Measurements from ENCODE around the gene TP53BP2.
"Not testable (repeated sequence)": the region's sequence is repeated elsewhere in the genome, so short reads cannot be mapped to it uniquely, and the experiment has no call there.

TP53BP2 gene

DNA sequence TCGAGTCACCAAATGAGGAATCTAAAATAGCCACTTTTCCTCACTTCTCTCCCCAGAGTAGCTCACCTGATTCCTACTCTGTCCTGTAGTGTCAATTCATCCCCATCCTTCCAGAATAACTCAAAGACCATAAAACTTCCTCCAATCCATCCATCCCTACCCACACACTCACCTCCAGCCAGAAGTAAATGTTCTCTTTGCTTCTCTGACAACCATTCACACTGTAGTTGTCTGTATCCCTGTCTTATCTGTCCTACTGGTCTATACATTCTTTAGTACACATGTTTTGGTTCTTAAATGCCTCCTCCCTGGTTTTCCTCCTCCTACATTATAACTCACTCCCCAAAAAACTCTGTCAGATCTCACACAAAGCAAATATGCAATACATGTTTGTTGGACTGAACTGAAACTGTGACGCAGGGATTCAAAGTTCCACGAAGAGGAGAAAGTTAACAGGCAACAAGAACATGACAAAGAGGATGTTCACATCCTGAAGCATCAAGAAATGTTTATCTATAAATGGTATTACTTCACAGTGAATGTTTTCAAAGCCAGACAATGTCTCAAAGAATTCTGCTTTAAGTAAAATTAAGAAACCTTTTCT lies 11.0 kb downstream of the TP53BP2 start:
- intact Hi-C loops (cut with DNase I), result no loop called here

DNA sequence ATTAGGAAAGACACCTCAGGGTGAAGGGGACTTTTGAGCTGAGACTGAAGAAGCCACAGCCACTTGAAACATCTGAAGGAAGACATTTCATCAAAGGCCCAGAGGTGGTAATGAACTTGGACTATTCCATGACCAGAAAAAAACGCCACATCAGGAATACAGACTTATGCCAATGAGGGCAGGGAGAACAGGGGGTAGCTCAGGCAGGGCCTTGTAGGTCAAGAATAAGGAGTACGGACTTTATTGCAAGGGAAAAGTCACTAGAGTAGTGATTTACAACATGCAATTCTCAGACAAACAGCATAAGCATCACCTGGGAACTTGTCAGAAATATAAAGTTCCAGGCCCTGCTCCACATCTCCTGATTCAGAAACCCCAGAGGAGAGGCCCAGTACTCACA lies 11.8 kb downstream of the TP53BP2 start:
- no peak for DNase-seq
- intact Hi-C loops (cut with DNase I), result no loop called here

More for the DNA sequence above, 11.0 kb downstream of the TP53BP2 start:
- no peak for DNase-seq

DNA sequence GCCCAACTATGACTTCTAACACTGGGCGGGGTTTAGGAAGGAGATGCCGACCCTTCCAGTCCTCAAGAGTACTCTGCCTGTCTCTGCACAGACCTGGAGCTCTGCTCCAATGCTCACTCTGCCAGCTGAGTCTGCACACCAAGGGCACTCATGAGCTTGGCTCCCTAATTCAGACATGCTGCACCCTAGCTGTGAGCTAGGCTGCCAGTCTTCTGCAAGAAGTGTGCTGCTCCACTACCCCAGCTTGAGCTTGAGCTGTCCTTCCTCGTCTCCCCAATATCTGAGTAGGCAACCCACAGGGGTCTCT lies 13.2 kb downstream of the TP53BP2 start:
- peak in 2 of 10 donors; percentile 25 to 46 for DNase-seq
- intact Hi-C loops (cut with DNase I), result no loop called here

DNA sequence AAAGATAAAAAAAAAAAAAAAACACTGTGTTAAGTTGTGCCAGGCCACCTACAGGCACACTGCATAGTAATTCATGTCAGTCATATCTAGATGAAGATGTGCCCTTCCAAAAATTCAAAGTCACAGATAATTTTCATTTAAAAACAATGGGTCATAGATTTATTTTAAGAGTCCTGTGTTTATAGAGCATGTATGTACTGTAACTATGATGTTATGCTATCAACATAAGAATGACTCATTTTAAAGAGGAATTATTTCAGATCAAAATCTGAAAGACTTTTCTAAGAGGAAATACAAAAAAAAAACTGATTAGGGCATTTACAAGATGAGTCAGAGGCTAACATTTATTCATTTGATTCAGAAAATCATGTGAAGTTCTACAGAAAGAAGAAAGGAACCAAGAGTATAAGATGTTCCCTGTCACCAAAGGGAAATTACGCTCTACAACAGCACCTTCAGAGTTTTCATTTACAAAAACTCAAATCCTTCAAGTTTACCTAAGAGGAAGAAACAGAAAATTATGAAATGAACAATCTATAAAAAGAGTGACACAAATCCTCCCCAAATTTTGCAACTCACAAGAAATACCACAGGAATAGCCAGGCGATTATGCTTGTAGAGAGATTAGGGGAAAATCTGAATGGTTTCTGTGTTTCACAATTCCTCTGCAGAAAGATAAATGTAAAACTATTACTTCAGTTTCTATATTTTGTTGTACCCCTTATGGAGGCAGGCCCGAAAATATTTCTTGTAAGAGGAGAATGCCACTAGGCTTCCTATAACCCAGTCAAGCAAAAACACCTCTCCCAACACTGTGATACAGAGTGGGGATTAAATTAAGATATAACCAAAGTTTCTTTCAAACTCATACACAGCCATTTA lies 13.8 kb downstream of the TP53BP2 start:
- intact Hi-C loops (cut with DNase I), result no loop called here
- no peak for DNase-seq

DNA sequence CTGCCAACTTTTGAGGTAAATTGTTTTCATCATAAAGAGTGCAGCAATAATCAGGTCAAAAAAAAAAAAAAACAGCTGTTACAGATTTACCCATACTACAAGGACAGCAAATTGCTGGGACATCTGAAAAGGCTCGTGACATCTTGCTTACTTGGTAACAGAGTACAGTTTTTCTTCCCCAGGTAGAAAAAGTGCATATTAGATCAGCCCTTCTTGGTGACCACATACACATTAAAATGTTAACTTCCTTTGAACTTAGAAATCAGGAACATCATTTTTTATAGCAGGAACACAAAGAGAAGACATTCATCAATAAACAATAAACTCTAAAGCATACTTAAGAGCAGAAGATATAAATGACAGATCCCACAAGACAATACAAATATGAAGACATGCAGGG lies 16.1 kb downstream of the TP53BP2 start:
- intact Hi-C loops (cut with DNase I), result no loop called here
- no peak for DNase-seq

DNA sequence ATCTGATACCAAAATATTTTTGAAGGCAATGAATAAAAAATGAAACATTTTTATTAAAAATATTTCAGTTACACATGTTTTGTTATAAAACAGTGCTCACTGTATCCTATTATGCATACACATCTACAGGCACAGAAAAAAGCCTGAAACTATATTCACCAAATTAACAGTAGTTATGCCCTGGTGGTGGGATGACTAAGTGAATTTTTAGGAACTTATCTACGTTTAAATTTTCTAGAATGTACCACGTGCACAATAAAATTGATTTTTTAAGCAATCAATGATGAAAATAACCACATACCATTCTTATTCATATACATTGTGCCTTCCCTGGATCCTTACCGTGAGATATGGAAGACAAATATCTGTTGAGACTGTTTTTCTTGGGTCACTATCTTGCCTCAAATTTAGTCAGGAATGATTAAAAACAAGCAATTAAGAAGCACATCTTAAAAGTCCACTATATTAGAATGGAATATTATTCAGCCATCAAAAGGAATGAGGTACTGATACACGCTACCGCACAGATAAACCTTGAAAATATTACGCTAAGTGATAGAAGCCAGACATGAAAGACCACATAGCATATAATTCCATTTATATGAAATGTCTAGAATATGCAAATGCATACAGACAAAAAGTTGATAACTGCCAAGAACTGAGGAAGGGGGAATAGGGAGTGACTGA lies 17.4 kb downstream of the TP53BP2 start:
- intact Hi-C loops (cut with DNase I), result no loop called here
- DNase-seq, result no peak

DNA sequence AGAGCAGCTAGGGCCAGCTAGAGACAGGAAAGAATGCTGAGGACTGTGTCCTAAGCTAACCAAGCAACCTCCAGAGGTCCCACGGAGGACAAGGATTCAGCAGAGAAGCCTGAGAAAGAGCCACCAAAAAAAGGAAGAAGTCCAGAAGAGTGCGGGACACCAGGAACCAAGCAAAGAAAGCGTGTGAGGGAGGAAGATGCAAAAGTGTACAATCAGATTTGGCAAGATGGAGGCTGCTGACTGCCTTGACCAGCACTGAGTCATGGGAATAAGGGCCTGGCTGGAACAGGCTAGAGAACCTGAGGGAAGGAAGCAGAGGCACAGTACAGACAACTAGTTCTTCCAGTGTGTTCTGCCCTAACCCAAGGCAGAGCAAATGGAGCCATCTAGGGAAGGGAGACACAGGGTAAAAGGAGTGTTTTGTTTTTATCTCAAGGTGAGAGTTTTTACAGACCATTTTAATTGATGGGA lies 18.5 kb downstream of the TP53BP2 start:
- DNase-seq, result no peak
- intact Hi-C loops (cut with DNase I), result no loop called here

DNA sequence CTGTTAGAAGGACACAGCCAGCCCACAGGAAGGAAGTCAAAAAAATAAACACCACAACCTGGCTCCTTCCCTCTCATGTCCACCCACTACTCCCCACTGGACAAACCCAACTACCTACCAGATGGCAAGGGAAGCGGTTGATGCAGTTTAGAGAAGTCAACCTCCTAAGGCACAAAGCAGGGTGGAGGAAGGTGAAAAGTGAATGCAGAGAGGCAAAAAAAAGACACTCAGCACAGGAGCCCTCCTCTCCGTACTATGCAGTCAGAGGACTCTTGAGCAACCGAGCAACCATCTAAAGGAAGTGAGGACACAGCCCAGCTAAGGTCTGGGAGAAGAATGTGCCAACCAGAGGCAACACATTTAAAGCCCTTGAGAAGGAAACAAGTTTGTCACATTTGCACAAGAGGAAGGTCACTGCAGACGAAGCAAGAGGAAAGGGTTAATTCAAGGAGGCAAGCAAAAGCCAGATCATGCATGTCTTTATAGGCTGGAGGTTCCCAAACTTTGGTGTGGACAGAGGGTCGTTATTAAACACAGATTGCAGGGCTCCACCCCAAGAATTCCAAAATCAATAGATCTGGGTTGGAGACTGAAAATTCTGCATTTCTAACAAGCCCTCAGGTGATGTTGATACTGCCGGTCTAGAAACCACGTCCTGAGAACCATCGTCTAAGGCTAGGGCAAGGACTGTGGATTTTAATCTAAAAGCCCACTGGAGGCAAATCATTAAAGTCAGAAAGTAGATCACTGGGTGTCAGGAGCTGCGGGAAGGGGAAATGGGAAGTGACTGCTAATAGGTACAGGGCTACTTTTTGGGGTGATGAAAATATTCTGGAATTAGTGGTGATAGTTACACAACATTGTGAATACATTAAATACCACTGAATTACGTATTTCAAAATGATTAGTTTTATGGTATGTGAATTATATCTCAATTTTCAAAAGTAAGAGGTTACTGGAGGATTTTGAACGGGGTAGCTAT lies 19.7 kb downstream of the TP53BP2 start:
- DNase-seq, result no peak
- intact Hi-C loops (cut with DNase I), result no loop called here

DNA sequence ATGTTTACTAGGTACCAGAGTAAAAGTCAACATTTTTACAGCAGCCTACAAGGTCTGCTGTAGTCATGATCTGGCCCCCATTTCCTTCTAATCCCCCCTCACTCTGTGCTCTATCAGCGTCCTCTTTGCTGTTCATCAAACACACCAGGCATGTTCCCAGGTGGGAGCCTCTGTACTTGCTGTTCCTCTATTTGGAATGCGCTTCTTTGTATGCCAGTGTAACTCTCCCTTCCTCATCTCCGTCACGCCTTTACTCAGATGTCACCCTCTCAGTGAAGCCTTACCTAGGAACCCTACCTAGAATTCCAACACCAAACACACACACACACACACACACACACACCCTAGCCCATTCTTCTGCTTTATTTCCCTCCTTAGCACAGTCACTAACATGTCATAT lies 21.0 kb downstream of the TP53BP2 start:
- intact Hi-C loops (cut with DNase I), result no loop called here
- no peak for DNase-seq

DNA sequence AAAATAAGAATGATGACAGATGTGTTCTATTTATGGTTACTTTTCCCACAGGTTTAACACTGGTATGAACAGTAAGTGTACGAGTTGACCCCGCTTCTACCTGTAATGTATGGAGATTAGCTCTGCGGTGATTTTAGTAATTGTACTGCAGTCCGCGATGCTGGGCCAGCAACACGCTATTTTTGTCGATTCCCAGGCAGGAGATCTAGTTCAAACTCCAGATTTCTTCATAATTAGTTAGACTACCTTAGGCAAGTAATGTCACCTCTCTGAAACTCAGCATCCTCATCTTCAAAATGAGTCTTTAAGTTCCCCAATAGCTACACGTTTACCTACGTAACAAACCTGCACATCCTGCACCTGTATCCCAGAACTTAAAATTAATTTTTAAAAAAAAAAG lies 21.5 kb downstream of the TP53BP2 start:
- intact Hi-C loops (cut with DNase I), result no loop called here
- DNase-seq, result no peak

DNA sequence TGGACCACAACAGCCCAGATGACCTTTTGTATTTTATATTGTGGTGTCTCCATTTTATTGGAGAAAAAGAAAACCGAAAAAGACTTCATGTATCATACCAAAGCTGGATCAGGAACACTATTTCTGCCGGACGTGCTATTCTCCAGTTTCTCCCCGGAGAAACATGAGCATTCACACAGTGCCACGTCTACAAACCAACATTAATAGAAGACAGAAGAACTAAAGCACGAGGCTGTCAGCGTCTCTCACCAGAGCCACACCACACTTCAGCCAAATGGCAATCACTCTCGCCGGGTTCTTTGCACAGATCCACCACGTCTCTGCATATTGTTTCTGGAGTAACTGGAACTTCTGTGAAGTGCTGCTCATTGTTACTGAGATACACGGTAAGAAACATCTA lies 24.8 kb downstream of the TP53BP2 start:
- no peak for DNase-seq
- intact Hi-C loops (cut with DNase I), result no loop called here

DNA sequence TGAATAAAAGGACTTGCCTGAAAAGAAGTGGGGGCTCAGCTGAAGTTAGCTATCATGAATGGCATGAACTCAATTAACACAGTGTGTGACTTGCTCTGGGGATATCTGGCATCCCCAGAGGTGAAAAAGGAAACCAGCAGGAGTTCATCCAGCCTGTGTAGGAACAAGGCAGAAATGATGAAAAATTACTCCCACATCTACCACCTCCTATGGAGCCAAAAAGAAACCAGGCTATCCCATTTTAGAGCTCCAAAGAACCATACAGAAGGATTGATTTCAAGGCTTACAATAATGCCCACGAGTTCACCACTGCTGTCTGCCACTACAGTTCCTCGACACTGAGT lies 25.3 kb downstream of the TP53BP2 start:
- intact Hi-C loops (cut with DNase I), result no loop called here
- no peak for DNase-seq

DNA sequence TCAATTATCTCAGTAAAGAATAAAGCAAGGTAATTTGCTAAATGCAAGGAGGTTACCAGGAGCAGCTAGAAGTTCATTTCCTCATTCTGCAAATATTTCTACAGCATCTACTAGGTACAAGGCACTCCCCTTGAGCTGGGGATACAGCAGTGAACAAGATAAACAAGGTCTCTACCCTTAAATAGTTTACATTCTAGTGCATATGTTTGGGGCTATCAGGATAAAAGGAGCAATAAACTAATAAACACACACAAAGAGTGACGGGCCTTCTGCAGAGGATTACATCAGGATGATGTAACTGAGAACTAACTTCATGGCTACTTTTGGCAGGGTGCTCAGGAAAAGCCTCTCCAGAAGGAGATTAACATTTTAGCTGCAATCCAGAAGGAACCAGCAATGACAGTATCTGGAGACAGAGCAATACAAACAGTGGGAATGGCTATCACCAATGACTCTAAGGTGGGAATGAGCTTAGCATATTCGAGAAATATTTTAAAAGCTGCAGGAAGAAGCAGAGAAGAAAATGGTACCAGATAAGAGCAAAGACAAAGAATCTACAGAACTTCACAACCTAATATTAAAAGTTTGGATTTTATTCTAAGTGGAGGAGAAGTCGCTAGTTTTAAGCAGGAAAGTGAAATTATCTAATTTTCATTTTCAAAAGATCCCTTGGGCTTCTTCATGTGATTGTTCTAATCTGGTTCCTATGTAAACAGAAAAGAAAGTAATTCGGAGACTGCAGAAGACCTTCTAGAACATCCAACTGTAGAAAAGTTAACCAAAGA lies 25.8 kb downstream of the TP53BP2 start:
- intact Hi-C loops (cut with DNase I), result no loop called here
- DNase-seq, result no peak

DNA sequence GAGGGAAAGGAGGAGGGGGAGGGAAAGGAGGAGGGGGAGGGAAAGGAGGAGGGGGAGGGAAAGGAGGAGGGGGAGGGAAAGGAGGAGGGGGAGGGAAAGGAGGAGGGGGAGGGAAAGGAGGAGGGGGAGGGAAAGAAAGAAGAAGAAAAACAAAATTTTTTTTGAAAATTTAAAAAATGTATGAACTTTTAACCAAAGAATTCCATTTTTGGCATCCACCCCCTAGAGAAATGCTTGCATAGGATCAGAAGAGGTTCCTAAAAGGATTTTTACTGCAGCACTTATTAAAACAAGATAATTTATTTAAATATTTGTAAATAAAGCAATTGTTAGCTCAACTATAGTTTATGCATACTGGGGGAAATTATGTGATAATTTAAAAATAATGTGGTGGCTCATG lies 28.5 kb downstream of the TP53BP2 start:
- intact Hi-C loops (cut with DNase I); DNase-seq: not testable (repeated sequence)

DNA sequence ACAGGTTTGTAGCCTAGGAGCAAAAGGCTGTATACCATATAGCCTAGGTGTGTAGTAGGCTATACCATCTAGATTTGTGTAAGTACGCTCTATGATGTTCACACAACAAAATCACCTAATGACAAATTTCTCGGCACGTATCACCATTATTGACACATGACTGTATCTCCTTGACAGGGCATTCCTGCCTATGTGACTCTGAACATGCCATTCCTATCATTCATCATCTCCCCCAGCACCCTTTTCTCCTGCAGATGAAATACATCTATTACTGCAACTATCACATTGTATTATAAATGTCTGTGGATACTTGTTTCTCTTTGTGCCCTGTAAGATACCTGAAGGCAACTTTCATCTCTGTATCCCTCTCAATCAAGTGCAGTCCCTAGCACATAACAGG lies 29.9 kb downstream of the TP53BP2 start:
- intact Hi-C loops (cut with DNase I), result no loop called here

DNA sequence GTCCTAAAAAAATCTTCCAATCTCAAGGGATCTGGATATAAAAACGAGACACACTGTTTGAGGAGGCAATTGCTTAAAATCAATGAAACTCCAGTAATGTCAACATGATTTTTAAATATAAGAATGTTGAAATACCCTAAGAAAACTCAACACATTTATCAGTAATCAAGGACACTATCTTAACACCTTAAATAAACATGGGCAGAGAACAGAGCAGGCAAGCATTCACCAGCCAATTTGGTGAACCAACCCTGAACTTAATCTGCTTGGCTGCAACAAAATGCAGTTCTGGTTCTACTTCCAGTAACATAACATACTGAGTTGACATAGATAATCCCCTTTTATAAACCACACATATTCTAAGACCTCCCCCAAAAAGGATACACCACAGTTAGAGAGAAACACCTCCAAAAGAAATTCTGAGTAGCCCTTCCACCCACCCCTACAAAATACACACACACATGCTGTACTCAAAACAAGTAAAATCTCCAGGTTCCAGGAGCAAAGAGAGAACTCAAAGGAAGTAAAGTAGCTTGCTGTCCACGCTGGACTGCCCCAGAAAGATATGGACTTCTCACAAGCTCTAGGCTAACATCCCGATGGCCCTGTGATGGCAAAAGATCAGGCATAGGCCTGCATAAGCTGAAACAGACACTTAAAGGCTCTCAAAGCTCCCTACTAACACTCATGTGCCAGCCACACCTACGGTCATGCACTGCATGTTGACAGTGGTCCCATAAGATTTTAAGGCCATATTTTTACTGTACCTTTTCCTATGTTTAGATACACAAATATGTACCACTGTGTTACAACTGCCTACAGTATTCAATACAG lies 30.5 kb downstream of the TP53BP2 start:
- intact Hi-C loops (cut with DNase I), result no loop called here
- DNase-seq, result no peak

More for the DNA sequence above, 29.9 kb downstream of the TP53BP2 start:
- no peak for DNase-seq

DNA sequence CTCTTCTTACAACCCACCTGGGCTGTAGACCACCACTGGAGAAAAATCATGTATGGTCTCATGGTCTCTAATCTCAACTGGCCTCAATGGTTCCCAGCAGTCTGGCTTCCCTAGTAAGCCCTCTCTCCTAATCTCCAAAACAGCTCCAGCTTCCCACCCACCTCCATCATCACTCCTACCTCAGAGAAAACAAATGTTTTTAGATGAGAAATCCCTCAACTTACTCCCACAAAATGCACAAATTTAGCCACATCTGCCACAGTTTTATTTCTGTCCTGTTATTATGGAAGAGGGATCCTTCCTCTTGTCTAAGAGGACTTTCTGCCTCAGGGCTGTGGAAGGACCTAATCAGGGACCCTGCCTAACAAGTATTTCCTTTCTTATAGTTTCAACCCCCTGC lies 32.1 kb downstream of the TP53BP2 start:
- DNase-seq, result no peak
- intact Hi-C loops (cut with DNase I), result loop anchor here (5.0 kb wide), 3 partner anchors 34 to 519 kb away; partner anchors contain the start of genes NVL and TP53BP2

DNA sequence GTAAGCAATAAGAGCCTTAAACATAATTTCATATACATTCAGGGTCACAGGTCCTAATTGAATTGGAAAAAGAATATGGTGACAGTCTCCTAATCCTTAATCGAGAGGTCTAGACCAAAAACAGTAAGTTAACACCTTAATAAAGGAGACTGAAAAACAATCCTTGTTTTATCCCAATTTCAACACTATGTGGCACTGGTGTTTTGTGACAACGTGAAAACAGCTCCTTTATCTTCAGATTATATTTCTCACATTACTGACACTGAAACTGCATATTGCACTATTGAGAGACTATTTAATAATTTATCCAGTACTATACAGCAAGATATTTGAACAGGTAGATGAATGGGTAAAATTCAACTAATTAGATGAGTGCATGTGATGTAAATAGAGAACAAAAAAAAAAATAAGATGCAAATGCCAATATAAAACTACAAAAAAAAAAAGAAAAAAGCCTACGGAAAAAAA lies 34.1 kb downstream of the TP53BP2 start:
- DNase-seq, result no peak
- intact Hi-C loops (cut with DNase I), result loop anchor here (5.0 kb wide), 3 partner anchors 36 to 521 kb away; partner anchors contain the start of genes NVL and TP53BP2

All from posterior cingulate gyrus (tissue), 11 donors.